Right renal cortex interstitium (tissue), 3 donors: ENCODE data around the gene KRTAP5-2. TPM values are rescaled to one million over a fixed set of nuclear protein-coding genes. Genes with fewer than 3 reads are reported as not detected.
"Not testable (repeated sequence)": the region's sequence is repeated elsewhere in the genome, so short reads cannot be mapped to it uniquely, and the experiment has no call there.

Experiments
- DNase-seq, 3 donors: peaks; one replicate each; pipeline ENCODE4 v3.0.0-alpha.2; 2013; ENCODE audit warnings: low read depth in 3 of 3, low spot score in 2 of 3
- polyA plus RNA-seq, 3 donors: library from polyadenylated mRNA; unstranded; fragments of 120-200 nt; gene quantifications; one replicate each; pipeline ENCODE4 v1.2.1, GENCODE V29; 2013; ENCODE audit not compliant: insufficient read length in 3 of 3

Gene KRTAP5-2
- polyA plus RNA-seq, 3 donors: 0.21 TPM; not detected in 2

DNA sequence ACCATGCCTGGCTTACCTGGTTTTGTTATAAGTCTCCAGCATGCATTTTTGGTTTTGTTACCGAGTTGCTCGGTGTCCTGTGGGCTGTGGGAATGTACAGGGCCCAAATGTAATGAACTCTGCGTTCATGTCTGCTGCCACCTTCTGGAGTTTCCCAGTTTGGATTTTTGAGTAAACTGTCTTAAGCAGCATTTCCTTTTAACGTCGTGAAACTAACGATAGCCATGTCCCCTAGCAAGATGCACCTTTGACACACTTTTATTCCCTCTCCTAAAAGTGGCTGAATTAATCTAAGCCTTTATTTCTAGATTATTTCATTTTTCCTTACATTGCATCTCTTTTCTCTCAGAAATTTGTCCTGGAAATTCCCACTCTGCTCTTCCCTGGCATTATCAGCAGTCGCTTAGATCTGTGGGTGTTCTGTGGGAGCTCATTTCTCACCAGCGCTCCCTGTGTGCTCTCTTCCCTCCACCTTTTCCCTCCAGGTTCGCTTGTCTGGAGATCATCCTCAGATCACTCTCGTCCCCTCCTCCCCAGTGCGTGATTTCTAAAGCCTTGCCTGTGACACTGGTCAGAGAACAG, 2.0 kb downstream of the KRTAP5-2 start:
- not testable (repeated sequence) for DNase-seq

DNA sequence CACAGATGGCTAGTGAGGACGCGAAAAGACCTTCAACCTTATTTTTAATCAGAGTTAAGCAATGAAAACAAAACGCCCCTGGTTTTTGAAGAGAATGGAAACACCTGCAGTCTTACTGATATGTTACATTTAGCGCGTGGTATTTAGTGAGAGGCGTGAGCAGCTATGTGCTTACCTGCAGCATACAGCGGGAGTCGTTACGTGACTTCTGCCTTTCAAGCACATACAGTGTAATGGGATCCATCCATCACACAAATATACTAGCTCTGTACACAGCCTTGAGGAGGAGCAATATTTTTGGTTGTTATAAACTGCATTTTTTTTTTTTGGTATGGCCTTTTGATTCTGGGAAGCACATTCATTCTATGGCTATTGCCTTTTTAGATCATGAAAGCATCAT, 5.5 kb downstream of the KRTAP5-2 start:
- no peak for DNase-seq

DNA sequence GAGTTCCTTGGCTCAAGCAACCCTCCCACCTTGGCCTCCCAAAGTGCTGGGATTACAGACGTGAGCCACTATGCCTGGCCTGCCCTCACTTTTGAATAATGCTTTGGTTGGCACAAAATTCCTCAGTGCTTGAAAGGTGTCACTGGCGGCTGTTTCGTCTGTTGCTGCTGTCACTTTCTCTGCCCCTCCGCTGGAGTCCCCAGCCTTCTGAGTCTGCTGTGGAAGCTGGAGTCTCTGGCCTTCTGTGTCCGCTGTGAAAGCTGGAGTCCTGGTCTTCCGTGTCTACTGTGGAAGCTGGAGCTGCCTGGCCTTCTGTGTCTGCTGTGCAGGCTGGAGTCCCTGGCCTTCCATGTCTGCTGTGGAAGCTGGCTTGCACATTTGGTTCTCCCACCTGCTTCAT, 8.1 kb downstream of the KRTAP5-2 start:
- no peak for DNase-seq

DNA sequence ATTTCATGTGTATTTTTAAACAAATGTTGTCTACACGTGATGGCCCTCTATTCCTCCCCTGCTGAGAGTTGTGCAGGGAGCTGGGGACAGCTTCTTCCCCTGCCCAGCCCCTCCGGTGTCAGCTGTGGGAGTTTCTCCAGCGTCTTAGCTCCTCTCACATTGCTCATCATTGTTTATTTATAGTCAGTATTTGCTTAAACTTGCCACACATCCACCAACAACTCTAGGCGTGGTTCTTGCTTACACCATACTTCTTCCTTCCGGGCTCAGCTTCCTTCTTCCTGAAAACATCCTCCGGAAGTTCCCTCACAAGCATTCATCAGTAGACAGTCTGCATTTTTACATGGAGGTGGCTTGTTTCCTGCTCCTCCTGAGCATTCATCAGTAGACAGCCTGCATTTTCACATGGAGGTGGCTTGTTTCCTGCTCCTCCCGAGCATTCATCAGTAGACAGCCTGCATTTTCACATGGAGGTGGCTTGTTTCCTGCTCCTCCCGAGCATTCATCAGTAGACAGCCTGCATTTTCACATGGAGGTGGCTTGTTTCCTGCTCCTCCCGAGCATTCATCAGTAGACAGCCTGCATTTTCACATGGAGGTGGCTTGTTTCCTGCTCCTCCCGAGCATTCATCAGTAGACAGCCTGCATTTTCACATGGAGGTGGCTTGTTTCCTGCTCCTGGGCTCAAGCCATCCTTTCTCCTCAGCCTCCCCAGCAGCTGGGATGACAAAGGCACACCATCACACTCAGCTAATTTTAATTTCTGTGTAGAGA, 8.7 kb downstream of the KRTAP5-2 start:
- not testable (repeated sequence) for DNase-seq

DNA sequence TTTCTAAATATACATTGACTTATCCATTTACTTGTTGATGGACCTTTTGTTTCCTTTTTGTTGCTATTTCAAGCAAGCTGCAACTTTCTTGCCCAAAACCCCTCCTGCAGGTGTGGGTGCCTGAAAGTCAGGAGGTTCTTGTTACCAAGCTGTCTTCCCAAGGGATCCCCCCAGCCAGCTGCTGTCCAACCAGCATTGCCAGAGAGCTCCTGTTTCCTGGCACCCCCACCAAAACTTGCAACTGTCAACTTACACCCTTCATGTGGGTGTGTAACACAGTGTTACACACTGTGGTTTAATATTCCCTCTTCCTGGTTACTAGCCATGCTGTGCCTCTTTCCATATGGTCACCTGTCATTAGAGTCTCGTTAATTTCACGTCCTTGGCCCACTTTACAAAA, 11.4 kb downstream of the KRTAP5-2 start:
- DNase-seq: no peak

DNA sequence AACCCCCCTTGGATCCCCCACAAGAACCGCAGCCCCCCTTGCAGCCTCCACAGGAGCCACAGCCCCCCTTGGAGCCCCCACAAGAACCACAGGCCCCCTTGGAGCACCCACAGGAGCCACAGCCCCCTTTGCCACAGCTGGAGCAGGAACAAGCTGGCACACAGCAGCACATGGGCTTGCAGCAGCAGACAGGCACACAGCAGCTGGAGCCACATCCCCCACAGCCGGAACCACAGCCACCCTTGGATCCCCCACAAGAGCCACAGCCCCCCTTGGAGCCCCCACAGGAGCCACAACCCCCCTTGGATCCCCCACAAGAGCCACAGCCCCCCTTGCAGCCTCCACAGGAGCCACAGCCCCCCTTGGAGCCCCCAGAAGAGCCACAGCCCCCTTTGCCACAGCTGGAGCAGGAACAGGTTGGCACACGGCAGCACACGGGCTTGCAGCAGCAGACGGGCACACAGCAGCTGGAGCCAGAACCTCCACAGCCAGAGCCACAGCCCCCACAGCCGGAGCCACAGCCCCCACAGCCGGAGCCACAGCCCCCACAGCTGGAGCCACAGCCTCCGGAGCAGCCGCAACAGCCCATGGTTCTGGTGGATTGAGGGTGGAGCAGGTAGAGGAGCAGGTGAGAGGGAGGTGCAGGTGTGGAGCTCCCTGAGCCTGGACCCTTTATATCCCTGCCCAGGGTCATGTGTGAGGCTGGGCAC, 13.3 kb downstream of the KRTAP5-2 start, which contains the start of gene KRTAP5-1:
KRTAP5-1 (minus strand) TSS at position 623 of the 710 bp plus-strand sequence; CDS start at position 589, 34 bp downstream.
- DNase-seq: not testable (repeated sequence)

DNA sequence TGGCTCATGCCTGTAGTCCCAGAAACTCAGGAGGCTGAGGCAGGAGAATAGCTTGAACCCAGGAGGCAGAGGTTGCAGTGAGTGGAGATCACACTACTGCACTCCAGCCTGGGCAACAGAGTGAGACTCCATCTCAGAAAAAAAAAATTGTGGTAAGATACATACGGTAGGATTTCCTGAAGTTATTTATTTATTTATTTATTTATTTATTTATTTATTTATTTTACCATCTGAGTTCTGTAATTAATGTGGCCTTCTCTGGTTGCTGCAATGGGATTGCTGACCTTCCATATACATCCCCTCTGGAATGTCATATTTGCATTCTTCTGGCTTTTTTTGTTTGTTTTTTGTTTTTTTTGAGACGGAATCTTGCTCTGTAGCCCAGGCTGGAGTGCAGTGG, 15.2 kb downstream of the KRTAP5-2 start:
- DNase-seq: not testable (repeated sequence)

DNA sequence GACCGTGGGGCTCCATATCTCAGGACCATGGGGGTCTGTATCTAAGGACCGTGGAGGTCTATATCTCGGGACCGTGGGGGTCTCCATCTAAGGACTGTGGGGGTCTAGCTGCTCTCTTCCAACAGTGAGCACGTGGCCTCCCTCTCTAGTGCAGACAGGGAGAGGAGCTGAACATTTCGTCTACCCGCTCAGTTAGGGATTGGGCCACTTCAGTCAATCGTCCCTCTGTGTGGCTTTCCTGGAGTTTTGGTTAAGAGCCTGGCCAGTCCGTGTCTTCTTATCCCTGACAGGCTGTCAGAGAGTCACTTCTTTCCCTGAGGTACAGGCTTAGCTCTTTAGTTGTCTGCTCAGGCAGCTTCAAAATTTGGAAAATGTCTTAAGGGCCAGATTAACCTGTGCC, 16.1 kb downstream of the KRTAP5-2 start:
- DNase-seq: no peak

DNA sequence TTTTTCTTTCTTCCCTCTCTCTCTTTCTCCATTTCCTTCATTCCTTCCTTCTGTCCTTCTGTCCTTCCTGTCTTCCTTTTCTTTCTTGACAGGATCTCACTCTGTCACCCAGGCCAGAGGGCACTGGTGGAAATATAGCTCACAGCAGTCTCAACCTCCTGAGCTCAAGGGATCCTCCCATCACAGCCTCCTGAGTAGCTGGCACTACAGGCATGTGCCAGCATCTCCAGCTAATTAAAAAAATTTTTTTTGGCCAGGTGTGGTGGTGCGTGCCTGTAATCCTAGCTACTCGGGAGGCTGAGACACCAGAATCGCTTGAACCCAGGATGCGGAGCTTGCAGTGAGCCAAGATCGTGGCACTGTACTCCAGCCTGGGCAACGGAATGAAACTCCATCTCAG, 21.3 kb downstream of the KRTAP5-2 start:
- DNase-seq: no peak

DNA sequence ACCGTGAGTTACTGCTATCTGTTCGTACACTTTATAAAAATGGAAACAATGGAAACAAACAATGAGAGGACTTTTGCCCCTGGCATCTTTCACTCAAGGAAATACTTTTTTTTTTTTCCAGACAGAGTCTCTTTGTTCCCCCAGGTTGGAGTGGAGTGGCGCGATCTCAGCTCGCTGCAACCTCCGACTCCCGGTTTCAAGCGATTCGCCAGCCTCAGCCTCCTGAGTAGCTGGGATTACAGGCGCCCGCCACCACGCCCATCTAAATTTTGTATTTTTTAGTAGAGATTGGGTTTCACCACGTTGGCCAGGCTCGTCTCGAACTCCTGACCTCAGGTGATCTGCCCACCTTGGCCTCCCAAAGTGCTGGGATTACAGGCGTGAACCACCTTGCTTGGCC, 22.3 kb downstream of the KRTAP5-2 start:
- DNase-seq: not testable (repeated sequence)

DNA sequence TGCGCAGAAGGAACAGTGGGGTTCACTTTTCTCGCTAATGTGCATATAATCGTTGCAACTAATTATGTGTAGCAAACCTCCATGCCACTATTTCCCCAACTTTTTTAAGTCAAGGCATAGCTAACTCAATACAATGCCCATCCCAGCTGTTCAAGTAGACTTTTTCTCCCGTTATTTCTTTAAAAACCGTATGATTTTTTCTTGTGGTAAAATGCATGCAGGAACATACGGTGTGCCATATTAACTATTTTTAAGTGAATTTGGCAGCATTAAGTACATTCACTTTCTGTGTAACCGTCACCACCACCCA, 23.2 kb downstream of the KRTAP5-2 start:
- DNase-seq: no peak

DNA sequence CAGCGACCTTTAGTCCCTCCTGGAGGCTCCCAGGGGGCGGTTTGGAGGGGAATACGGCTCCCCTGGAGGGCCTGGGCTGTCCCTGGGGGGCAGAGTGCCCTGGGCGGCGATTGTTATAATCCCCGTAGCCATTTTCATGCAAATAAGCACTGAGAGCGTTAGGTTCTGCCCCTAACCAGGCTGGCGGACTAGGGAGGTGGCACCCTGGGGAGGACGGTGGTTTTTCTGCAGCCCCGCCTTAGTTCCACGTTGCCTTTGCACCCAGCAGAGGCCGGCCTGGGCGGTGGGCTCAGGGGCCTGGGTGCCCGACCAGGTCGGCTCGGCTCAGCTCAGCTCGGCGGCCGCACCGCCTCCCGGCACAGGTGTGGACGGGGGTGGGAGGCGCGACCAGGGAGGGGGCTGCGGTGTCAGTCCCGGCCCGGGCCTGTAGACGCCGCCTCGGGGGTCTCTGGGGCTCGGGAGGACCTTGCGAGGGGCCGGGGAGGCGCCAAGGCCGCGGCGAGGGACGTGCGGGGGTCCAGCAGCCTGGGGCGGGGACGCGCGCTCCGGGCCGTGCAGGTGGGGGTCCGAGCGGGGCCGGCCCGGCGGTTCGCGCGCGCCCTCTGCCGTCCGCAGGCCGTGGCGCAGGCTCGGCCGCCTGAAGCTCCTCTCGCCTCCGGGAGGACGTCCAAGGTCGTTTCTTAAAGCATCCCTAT, 23.7 kb downstream of the KRTAP5-2 start:
- no peak for DNase-seq

DNA sequence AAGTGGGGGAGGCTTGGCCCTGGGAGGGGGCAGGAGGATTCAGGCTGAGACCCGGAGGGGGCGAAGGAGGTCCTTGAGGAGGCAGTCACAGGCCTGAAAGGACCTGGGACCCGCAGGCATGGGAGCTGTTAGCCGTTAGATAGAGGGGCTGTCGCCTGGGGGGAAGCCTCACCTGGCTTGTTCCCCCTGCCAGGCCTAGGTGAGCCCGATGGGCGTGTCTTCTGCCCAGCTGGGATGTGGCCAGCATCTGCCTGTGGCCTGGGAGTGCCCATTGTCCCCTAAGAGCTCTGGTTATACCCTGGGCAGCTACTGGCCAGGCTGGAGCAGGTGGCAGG, 24.2 kb downstream of the KRTAP5-2 start:
- DNase-seq: no peak

DNA sequence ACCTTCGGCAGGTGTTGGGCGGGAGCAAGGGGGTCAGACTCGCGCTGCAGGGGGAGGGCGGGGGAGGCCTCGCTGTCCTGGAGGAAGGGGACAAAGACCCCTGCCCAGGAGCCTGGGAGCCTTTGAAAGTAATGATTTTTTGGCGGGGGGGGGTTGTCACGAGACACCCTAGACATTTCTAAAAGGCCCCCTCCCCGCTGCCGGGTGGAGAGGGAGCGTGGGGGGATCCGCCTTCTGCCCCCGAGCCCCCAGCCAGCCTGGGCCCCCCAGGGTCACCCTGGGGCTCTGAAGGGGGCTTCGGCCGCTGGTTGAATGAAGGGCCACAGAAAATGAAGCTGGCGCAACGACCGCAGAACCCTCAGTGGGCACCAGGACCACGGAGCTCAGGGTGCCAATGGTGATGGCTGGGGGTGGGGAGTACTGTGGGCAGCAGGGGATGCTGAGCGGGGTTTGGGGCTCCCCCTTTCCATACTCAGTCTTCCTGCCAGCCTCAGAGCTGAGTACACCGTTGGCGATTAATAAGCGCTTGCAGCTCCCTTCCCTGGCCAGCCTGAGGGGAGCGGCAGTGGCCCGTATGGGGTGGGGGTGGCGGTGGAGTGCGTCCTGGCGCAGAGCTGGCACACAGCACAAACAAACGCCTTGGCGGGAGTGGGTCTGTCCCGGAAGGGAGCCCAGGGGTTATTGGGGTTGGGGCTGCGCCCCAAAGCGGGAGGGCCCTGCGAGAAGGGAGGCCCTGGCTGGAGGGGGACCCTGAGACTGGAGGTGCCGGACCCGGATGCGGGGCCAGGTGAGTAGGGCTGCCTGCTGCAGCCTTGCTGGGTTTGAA, 24.8 kb downstream of the KRTAP5-2 start:
- DNase-seq: no peak

DNA sequence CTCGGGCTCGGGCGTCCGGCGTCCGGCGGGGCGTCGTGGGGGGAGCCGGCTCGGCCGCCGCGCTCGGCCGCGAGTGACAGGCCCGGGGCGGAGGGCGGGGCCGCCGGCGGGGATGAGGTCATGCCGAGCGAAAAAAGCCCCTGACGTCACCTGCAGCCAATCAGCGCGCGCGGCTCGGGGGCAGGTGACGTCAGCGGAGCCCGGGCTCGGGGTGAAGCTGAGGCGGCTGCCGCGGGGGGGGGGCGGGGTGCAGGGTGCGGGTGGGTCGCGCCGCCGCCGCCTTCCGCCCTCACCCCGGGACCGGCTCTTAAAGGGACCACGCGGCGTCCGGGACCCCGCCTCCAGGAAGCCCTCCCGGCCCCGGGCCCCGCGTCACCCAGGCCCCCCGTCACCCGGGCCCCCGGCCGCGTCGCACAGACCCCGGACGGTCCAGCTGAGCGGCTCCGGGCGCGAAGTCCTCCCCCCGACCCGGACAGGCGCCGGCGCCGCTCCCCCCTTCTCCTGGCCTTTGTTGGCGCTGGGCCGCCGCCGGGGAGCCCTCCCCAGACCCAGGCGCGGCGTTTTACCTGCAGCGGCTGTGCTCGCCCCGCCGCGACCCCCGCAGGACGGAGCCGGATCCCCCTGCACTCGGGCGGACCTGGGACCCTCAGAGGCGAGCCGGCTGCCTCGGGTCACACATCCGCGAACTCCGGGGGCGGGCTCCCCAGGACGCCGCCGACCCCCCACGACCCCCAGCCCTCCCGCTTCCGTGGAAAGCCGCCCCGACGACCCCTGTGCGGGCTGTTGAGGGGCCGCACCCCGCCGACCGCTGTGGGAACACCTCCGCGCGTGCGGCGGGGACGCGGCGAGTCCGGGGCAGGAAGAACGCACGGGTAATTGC, 25.7 kb downstream of the KRTAP5-2 start, which contains the start of gene DUSP8:
DUSP8 (minus strand) TSS at position 75 of the 880 bp plus-strand sequence. CDS start 6,445 bp downstream, outside the sequence.
- no peak for DNase-seq

DNA sequence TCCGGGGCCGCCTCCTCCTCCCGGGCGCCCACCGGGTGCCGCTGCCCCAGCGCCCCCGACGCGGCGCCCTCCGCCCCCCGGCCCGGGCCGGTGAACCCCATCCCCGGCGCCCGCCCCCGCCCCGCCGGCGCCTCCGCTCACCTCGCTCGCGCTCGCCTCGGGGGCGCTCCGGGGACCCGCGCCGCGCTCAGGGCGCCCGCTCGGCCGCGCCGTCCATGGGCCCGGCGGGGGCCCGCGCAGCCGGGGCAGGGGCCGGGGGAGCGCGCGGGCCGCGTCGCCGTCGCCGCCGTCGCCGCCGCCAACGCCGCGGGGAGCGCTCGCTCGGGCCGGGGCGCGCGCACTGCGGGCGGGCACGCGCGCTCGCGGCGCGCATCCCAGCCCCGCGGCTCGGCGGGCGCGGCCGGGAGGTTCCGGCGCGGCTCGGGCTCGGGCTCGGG, 26.3 kb downstream of the KRTAP5-2 start:
- no peak for DNase-seq

DNA sequence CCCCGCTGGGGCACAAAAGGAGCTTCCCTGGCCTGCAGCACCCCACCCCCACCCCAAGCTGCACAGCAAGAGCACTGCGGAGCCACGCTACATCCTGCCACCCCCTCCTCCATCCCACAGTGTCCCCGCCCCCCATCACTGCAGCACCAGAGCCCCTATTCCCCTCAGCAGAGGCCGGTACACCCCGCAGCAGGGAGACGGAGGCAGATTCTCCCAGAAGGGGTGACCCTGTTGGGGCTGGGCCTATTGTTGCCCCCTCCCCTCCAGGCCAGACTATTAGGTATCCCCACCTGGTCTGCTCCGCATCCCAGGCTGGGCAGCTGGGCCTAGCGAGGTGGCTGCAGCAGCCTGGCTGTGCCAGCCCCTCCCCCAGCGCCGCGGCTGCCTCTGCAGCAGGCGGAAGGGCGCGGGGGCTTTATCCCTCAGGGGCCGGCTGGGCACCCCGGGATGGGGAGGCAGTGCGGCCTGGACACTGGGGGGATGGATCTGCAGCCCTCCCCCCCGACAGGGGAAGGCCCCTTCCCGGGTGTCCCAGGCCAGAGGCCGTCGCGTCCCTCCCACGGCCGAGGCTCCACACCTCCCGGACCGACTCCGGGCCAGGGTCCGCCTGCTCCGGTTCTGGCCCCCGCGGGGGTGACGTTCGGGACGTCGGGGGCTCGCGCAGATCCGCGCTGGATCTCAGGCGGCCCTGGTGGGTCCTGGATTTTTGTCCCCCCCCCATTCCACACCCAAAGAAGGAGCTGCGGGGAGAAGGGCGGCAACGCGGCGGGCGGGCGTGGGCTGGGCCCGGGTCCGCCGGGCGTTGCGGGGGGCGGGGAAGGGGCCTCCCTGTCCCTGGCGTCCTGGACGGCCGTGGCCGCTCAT, 27.0 kb downstream of the KRTAP5-2 start:
- no peak for DNase-seq

DNA sequence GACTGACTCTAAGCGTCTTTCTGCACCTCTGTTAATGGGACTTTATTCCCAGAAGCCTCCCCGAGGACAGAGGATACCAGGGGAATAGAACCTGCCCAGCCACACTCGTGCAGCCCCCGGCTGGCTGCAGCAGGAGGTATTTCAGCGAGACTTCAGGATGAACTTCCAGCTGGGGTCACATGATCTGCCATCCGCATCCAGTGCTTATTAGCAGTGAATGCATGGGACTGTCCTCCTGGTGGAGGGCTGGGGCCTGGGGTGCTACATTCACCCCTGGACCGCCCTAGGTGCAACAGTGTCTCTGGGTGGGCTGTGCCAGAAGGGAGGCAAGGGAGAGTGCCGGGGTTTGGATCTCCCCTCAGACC, 27.6 kb downstream of the KRTAP5-2 start:
- no peak for DNase-seq
